ENCODE results near the gene CACNA2D3.

Gene CACNA2D3

GRCh38 chr3:54574906-54575617 is 452.7 kb downstream of the CACNA2D3 start:
- no peak overlapping the region for H3K4me3 ChIP-seq
- H3K27me3 ChIP-seq, result no peaks in the 10 kb centered on the region
- no peak overlapping the region for H3K27ac ChIP-seq
- H3K9me3 ChIP-seq, result peaks cover 0 to 4% (median 0%) of the 10 kb centered on the region in 3 donors
- no peaks in the 10 kb centered on the region for H3K36me3 ChIP-seq
- no peak for DNase-seq
- no peak for TF ChIP-seq CTCF (IDR thresholded peaks at IDR 0.05)
- intact Hi-C loops (cut with DNase I; ENCODE audit: low total_unique reads), result no loop called here
- H3K4me1 ChIP-seq, result no peaks in the 10 kb centered on the region

- no peak overlapping the region for H3K4me3 ChIP-seq
- intact Hi-C loops (cut with DNase I; ENCODE audit: low total_unique reads), result no loop called here
- DNase-seq, result no peak
Measured at GRCh38 chr3:54575618-54575960, 453.2 kb downstream of the CACNA2D3 start.

GRCh38 chr3:54577313-54577712 is 455.0 kb downstream of the CACNA2D3 start:
- Histone ChIP-seq H3K9me3 (peaks cover 0 to 2% (median 0%) of the 10 kb centered on the region in 3 donors), H3K4me3 (no peak overlapping the region), H3K4me1 (no peaks in the 10 kb centered on the region), H3K36me3 (no peaks in the 10 kb centered on the region), H3K27ac (no peak overlapping the region), H3K27me3 (no peaks in the 10 kb centered on the region)
- TF ChIP-seq CTCF (IDR thresholded peaks at IDR 0.05), result no peak
- intact Hi-C loops (cut with DNase I; ENCODE audit: low total_unique reads), result no loop called here
- DNase-seq, result no peak

More at GRCh38 chr3:54575618-54575960, 453.2 kb downstream of the CACNA2D3 start:
- H3K27ac ChIP-seq, result no peak overlapping the region
- peaks cover 0 to 4% (median 0%) of the 10 kb centered on the region in 3 donors for H3K9me3 ChIP-seq
- no peak for TF ChIP-seq CTCF (IDR thresholded peaks at IDR 0.05)
- H3K36me3 ChIP-seq, result no peaks in the 10 kb centered on the region
- H3K27me3 ChIP-seq, result no peaks in the 10 kb centered on the region
- no peaks in the 10 kb centered on the region for H3K4me1 ChIP-seq

- H3K9me3 ChIP-seq, result no peaks in the 10 kb centered on the region
- DNase-seq, result peak in 1 of 2 donors; percentile 23
- H3K4me1 ChIP-seq, result no peaks in the 10 kb centered on the region
- H3K27ac ChIP-seq, result no peak overlapping the region
- H3K36me3 ChIP-seq, result no peaks in the 10 kb centered on the region
- no peak overlapping the region for H3K4me3 ChIP-seq
- no peak for TF ChIP-seq CTCF (IDR thresholded peaks at IDR 0.05)
- H3K27me3 ChIP-seq, result no peaks in the 10 kb centered on the region
- intact Hi-C loops (cut with DNase I; ENCODE audit: low total_unique reads), result no loop called here
Measured at GRCh38 chr3:54578417-54578816, 456.1 kb downstream of the CACNA2D3 start.

- no peaks in the 10 kb centered on the region for H3K4me1 ChIP-seq
- no peaks in the 10 kb centered on the region for H3K36me3 ChIP-seq
- H3K4me3 ChIP-seq, result no peak overlapping the region
- TF ChIP-seq CTCF (IDR thresholded peaks at IDR 0.05), result no peak
- no peaks in the 10 kb centered on the region for H3K9me3 ChIP-seq
- no peaks in the 10 kb centered on the region for H3K27me3 ChIP-seq
- intact Hi-C loops (cut with DNase I; ENCODE audit: low total_unique reads), result no loop called here
- no peak for DNase-seq
- no peak overlapping the region for H3K27ac ChIP-seq
Measured at GRCh38 chr3:54580453-54580852, 458.1 kb downstream of the CACNA2D3 start.
